Measurements from ENCODE around the gene BAZ2B.

Gene BAZ2B

GRCh38 chr2:159317392-159318088 lies 298.8 kb downstream of the BAZ2B start:
- no peak for DNase-seq (ENCODE audit: low spot score)
- ChIA-PET CTCF (interaction anchor here (0.7 kb wide), 2 partner anchors 139 to 1742 kb away, joined by 3 read pairs; no protein-coding TSS in a partner anchor), POLR2A (ENCODE audit: low non-redundant PET) (no interaction called here)

DNA sequence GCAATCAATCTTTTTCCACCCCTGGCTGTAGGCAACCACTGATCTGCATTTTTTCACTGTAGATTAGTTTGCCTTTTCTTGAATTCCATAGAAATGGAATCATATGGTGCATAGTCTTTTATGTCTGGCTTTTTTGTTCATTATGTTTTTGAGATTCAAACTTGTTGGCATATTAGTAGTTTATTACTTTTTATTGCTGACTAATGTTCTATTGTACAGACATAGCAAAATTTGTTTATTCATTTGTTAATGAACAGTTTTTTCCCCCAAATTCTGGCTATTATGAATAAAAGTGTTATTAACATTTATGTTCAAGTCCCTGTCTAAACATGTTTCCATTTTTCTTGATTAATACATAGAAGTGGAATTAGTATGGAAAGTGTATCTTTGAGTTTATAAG lies 308.4 kb downstream of the BAZ2B start:
- ChIA-PET POLR2A (ENCODE audit: low non-redundant PET) (no interaction called here), CTCF (no interaction called here)
- DNase-seq (ENCODE audit: low spot score): no peak
- TF ChIP-seq, protein P1, sequence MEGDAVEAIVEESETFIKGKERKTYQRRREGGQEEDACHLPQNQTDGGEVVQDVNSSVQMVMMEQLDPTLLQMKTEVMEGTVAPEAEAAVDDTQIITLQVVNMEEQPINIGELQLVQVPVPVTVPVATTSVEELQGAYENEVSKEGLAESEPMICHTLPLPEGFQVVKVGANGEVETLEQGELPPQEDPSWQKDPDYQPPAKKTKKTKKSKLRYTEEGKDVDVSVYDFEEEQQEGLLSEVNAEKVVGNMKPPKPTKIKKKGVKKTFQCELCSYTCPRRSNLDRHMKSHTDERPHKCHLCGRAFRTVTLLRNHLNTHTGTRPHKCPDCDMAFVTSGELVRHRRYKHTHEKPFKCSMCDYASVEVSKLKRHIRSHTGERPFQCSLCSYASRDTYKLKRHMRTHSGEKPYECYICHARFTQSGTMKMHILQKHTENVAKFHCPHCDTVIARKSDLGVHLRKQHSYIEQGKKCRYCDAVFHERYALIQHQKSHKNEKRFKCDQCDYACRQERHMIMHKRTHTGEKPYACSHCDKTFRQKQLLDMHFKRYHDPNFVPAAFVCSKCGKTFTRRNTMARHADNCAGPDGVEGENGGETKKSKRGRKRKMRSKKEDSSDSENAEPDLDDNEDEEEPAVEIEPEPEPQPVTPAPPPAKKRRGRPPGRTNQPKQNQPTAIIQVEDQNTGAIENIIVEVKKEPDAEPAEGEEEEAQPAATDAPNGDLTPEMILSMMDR (conservative IDR thresholded peaks at IDR 0.05; ENCODE audit: low read depth): no peak
- H3K27ac ChIP-seq: no peak overlapping the region

More at GRCh38 chr2:159317392-159318088, 298.8 kb downstream of the BAZ2B start:
- no peak overlapping the region for H3K27ac ChIP-seq
- TF ChIP-seq, protein P1 (conservative IDR thresholded peaks at IDR 0.05; ENCODE audit: low read depth): no peak

GRCh38 chr2:159300586-159300985 lies 315.8 kb downstream of the BAZ2B start:
- POLR2A ChIA-PET (ENCODE audit: low non-redundant PET): no interaction called here
- no peak for DNase-seq (ENCODE audit: low spot score)
- no peak overlapping the region for H3K27ac ChIP-seq
- CTCF ChIA-PET: interaction anchor here (0.7 kb wide), 1 partner anchor 133 kb away, joined by 3 read pairs; no protein-coding TSS in a partner anchor
- TF ChIP-seq, protein P1 (conservative IDR thresholded peaks at IDR 0.05; ENCODE audit: low read depth): no peak

- TF ChIP-seq, protein P1 (conservative IDR thresholded peaks at IDR 0.05; ENCODE audit: low read depth): no peak
- ChIA-PET POLR2A (ENCODE audit: low non-redundant PET) (no interaction called here), CTCF (no interaction called here)
- DNase-seq (ENCODE audit: low spot score): no peak
- no peak overlapping the region for H3K27ac ChIP-seq
These were observed 317.4 kb downstream of the BAZ2B start for GRCh38 chr2:159298967-159299366.

- ChIA-PET POLR2A (ENCODE audit: low non-redundant PET) (no interaction called here), CTCF (interaction anchor here (0.6 kb wide), 1 partner anchor 10 kb away, joined by 3 read pairs; no protein-coding TSS in a partner anchor)
- no peak for DNase-seq (ENCODE audit: low spot score)
- H3K27ac ChIP-seq: no peak overlapping the region
- TF ChIP-seq, protein P1 (conservative IDR thresholded peaks at IDR 0.05; ENCODE audit: low read depth): no peak
These were observed 319.2 kb downstream of the BAZ2B start for GRCh38 chr2:159297042-159297707.

- no peak for DNase-seq (ENCODE audit: low spot score)
- CTCF ChIA-PET: no interaction called here
- no peak overlapping the region for H3K27ac ChIP-seq
- POLR2A ChIA-PET (ENCODE audit: low non-redundant PET): no interaction called here
- TF ChIP-seq, protein P1 (conservative IDR thresholded peaks at IDR 0.05; ENCODE audit: low read depth): no peak
These were observed 324.2 kb downstream of the BAZ2B start for GRCh38 chr2:159292157-159292556.
